Neural cell (in vitro differentiated cells): ENCODE measurements around the gene STEAP1B. TPM values are rescaled to one million over a fixed set of nuclear protein-coding genes. Genes with fewer than 3 reads are reported as not detected.

ENCODE experiments used
- H2AFZ ChIP-seq: fragments of 200-600, 300-800 bp; sonication (generic), shearing (Covaris generic); 2 replicates; pipeline ENCODE4 v1.6.0; 2014; ENCODE audit warnings: low read depth, mild to moderate bottlenecking, antibody characterized with exemption, low read length, moderate library complexity
- H3F3A ChIP-seq: fragments of 200-600 bp; shearing (Covaris generic); 2 replicates; pipeline ENCODE4 v1.6.1; 2016; ENCODE audit warnings: mild to moderate bottlenecking, moderate library complexity, mixed read lengths, antibody characterized with exemption, low read length; ENCODE audit not compliant: insufficient read depth, poor library complexity, severe bottlenecking
- H3K27ac ChIP-seq: fragments of 200-600, 300-800 bp; sonication (generic), shearing (Covaris generic); 2 replicates; pipeline ENCODE4 v1.5.1; 2014; ENCODE audit warnings: mild to moderate bottlenecking, low read length, moderate library complexity
- H3K27me3 ChIP-seq: fragments of 300-800, 200-600 bp; sonication (generic), shearing (Covaris generic); 2 replicates; pipeline ENCODE4 v1.6.0; 2014; ENCODE audit warnings: mild to moderate bottlenecking, low read depth, low read length, moderate library complexity; ENCODE audit not compliant: insufficient read depth
- H3K36me3 ChIP-seq: fragments of 300-800, 200-600 bp; sonication (generic), shearing (Covaris generic); 2 replicates; pipeline ENCODE4 v1.5.1; 2014; ENCODE audit warnings: mild to moderate bottlenecking, antibody characterized with exemption, low read length, moderate library complexity; ENCODE audit not compliant: insufficient read depth
- H3K4me2 ChIP-seq: fragments of 300-800, 200-600 bp; sonication (generic), shearing (Covaris generic); 2 replicates; pipeline ENCODE4 v1.6.0; 2014; ENCODE audit warnings: mild to moderate bottlenecking, low read length
- H3K4me3 ChIP-seq: fragments of 300-800, 200-600 bp; sonication (generic), shearing (Covaris generic); 2 replicates; pipeline ENCODE4 v1.5.1; 2014; ENCODE audit warnings: mild to moderate bottlenecking, low read length, moderate library complexity
- H3K79me2 ChIP-seq: fragments of 200-600 bp; shearing (Covaris generic); replicated peaks from 2 replicates; pipeline ENCODE4 v1.6.0; 2014; ENCODE audit warnings: mild to moderate bottlenecking, low read length, moderate library complexity; ENCODE audit not compliant: insufficient read depth
- H3K9ac ChIP-seq: fragments of 300-800, 200-600 bp; sonication (generic), shearing (Covaris generic); 2 replicates; pipeline ENCODE4 v1.6.1; 2016; ENCODE audit warnings: mild to moderate bottlenecking, low read length, mixed read lengths
- H3K9me2 ChIP-seq: fragments of 200-600 bp; shearing (Covaris generic); 2 replicates; pipeline ENCODE4 v1.6.1; 2016; ENCODE audit warnings: mild to moderate bottlenecking, low read length, mixed read lengths; ENCODE audit not compliant: insufficient read depth
- H3K9me3 ChIP-seq: fragments of 200-600, 300-800 bp; sonication (generic), shearing (Covaris generic); 2 replicates; pipeline ENCODE4 v1.6.1; 2016; ENCODE audit warnings: mild to moderate bottlenecking, mixed run types, low read length, moderate library complexity, mixed read lengths
- H4K20me1 ChIP-seq: fragments of 200-600 bp; shearing (Covaris generic); 2 replicates; pipeline ENCODE4 v1.6.1; 2016; ENCODE audit warnings: mild to moderate bottlenecking, mixed run types; ENCODE audit not compliant: insufficient read depth
- EP300 ChIP-seq: fragments of 450-650 bp; conservative IDR thresholded peaks from 2 replicates; pipeline ENCODE4 v1.6.1; 2014; ENCODE audit warnings: antibody characterized with exemption, mild to moderate bottlenecking, moderate library complexity; ENCODE audit not compliant: poor library complexity, severe bottlenecking
- EZH2 ChIP-seq: fragments of 200-600, 300-800 bp; shearing (Covaris generic), sonication (generic); IDR thresholded peaks from 2 replicates; pipeline ENCODE4 v1.6.1; 2014; ENCODE audit warnings: antibody characterized with exemption, low read length, borderline replicate concordance, mild to moderate bottlenecking; ENCODE audit not compliant: insufficient read depth, poor library complexity, severe bottlenecking
- MXI1 ChIP-seq: fragments of 450-650 bp; conservative IDR thresholded peaks from 2 replicates; pipeline ENCODE4 v1.6.1; 2014; ENCODE audit warnings: antibody characterized with exemption, mild to moderate bottlenecking; ENCODE audit not compliant: poor library complexity, severe bottlenecking
- POLR2AphosphoS5 ChIP-seq: IDR thresholded peaks from 2 replicates; pipeline ENCODE4 v1.6.1; 2012
- RAD21 ChIP-seq: fragments of 450-650 bp; conservative IDR thresholded peaks from 2 replicates; pipeline ENCODE4 v1.6.1; 2014; ENCODE audit warnings: antibody characterized with exemption, mild to moderate bottlenecking, moderate library complexity
- SMC3 ChIP-seq: fragments of 450-650 bp; conservative IDR thresholded peaks from 2 replicates; pipeline ENCODE4 v1.6.1; 2014; ENCODE audit warnings: antibody characterized with exemption, mild to moderate bottlenecking, moderate library complexity; ENCODE audit not compliant: poor library complexity
- TAF1 ChIP-seq: IDR thresholded peaks from 2 replicates; pipeline ENCODE4 v1.6.1; 2012; ENCODE audit warnings: low read depth
- polyA plus RNA-seq: library from polyadenylated mRNA; depleted of rRNA; stranded (reverse); fragments of >200 nt; gene quantifications from 2 replicates; pipeline ENCODE4 v1.2.3, GENCODE V29; 2014
- TF ChIP-seq, protein P1 (sequence below): fragments of 450-650 bp; IDR thresholded peaks from 2 replicates; pipeline ENCODE4 v1.5.1; 2014; ENCODE audit warnings: antibody characterized with exemption, mild to moderate bottlenecking, moderate library complexity; ENCODE audit not compliant: poor library complexity, severe bottlenecking
- TF ChIP-seq, protein P2 (sequence below): IDR thresholded peaks from 2 replicates; pipeline ENCODE4 v1.6.1; 2012; ENCODE audit warnings: borderline replicate concordance

Gene STEAP1B
- polyA plus RNA-seq, 1 donor from 2014 or later = 0.51 TPM

DNA sequence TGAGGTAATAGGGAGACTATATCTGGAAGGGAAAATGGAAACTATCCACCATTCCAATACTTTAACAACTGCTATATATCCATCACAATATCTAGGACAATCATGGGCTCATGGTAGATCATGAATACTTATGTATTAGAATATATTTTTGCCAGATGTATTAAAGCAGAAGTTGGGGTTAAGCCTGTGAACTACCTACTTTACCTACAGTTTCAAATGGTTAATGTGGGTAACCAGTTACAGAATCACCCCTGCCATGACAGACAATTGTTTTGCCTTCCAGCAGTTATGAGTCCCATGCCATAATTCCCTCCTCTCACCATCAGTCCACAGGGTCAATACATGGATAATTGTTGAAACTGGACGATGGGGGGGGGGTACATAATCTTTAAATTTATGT, 113.1 kb downstream of the STEAP1B start:
- no peaks in the 10 kb centered on the region for H3F3A ChIP-seq
- H3K4me3 ChIP-seq = no peak overlapping the region
- no peak for TF ChIP-seq MXI1
- TF ChIP-seq, protein P1, sequence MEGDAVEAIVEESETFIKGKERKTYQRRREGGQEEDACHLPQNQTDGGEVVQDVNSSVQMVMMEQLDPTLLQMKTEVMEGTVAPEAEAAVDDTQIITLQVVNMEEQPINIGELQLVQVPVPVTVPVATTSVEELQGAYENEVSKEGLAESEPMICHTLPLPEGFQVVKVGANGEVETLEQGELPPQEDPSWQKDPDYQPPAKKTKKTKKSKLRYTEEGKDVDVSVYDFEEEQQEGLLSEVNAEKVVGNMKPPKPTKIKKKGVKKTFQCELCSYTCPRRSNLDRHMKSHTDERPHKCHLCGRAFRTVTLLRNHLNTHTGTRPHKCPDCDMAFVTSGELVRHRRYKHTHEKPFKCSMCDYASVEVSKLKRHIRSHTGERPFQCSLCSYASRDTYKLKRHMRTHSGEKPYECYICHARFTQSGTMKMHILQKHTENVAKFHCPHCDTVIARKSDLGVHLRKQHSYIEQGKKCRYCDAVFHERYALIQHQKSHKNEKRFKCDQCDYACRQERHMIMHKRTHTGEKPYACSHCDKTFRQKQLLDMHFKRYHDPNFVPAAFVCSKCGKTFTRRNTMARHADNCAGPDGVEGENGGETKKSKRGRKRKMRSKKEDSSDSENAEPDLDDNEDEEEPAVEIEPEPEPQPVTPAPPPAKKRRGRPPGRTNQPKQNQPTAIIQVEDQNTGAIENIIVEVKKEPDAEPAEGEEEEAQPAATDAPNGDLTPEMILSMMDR = no peak
- TF ChIP-seq, protein P2, sequence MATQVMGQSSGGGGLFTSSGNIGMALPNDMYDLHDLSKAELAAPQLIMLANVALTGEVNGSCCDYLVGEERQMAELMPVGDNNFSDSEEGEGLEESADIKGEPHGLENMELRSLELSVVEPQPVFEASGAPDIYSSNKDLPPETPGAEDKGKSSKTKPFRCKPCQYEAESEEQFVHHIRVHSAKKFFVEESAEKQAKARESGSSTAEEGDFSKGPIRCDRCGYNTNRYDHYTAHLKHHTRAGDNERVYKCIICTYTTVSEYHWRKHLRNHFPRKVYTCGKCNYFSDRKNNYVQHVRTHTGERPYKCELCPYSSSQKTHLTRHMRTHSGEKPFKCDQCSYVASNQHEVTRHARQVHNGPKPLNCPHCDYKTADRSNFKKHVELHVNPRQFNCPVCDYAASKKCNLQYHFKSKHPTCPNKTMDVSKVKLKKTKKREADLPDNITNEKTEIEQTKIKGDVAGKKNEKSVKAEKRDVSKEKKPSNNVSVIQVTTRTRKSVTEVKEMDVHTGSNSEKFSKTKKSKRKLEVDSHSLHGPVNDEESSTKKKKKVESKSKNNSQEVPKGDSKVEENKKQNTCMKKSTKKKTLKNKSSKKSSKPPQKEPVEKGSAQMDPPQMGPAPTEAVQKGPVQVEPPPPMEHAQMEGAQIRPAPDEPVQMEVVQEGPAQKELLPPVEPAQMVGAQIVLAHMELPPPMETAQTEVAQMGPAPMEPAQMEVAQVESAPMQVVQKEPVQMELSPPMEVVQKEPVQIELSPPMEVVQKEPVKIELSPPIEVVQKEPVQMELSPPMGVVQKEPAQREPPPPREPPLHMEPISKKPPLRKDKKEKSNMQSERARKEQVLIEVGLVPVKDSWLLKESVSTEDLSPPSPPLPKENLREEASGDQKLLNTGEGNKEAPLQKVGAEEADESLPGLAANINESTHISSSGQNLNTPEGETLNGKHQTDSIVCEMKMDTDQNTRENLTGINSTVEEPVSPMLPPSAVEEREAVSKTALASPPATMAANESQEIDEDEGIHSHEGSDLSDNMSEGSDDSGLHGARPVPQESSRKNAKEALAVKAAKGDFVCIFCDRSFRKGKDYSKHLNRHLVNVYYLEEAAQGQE = no peak
- no peak for TF ChIP-seq EP300
- TF ChIP-seq SMC3 = no peak
- TF ChIP-seq POLR2AphosphoS5 = no peak
- no peak for TF ChIP-seq EZH2
- TF ChIP-seq RAD21 = no peak
- TF ChIP-seq TAF1 = no peak
- no peaks in the 10 kb centered on the region for H4K20me1 ChIP-seq
- H2AFZ ChIP-seq = no peak overlapping the region
- H3K9ac ChIP-seq = no peak overlapping the region
- no peaks in the 10 kb centered on the region for H3K27me3 ChIP-seq
- H3K9me2 ChIP-seq = no peaks in the 10 kb centered on the region
- no peaks in the 10 kb centered on the region for H3K79me2 ChIP-seq
- H3K4me2 ChIP-seq = no peak overlapping the region
- H3K36me3 ChIP-seq = no peaks in the 10 kb centered on the region
- H3K9me3 ChIP-seq = no peaks in the 10 kb centered on the region
- H3K27ac ChIP-seq = no peak overlapping the region

DNA sequence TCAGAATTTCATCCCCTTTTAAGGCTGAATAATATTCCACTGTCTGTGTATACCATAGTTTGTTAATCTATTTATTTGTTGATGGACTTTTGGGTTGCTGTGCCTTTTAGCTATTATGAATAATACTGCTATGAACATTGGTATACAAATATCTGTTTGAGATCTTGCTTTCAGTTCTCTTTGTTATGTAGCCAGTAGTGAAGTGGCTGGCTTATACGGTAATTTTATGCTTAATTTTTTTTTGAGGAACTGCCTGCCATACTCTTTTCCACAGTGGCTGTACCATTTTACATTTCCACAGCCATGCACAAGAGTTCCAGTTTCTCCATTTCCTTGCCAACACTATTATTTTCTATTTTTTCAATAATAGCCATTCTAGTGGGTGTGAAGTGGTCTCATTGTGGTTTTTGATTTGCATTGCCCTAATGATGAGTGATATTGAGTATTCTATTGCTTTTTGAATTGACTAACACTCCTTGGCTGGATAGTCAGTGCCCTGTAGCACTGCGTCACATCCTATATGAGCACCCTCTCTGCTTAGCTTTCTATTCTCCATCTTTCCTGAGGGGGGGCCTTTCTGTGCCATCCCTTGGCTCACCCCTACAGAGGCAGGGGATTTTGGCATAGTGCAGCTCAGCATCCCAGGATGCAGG, 113.7 kb downstream of the STEAP1B start:
- Histone ChIP-seq H3K9ac (no peak overlapping the region), H3K4me2 (no peak overlapping the region), H4K20me1 (no peaks in the 10 kb centered on the region), H2AFZ (no peak overlapping the region), H3K27me3 (no peaks in the 10 kb centered on the region), H3K36me3 (no peaks in the 10 kb centered on the region), H3F3A (no peaks in the 10 kb centered on the region), H3K9me3 (no peaks in the 10 kb centered on the region), H3K4me3 (no peak overlapping the region), H3K79me2 (no peaks in the 10 kb centered on the region), H3K9me2 (no peaks in the 10 kb centered on the region), H3K27ac (no peak overlapping the region)
- TF ChIP-seq RAD21 (no peak), EP300 (no peak), TAF1 (no peak), SMC3 (no peak), POLR2AphosphoS5 (no peak), EZH2 (no peak), MXI1 (no peak)
- TF ChIP-seq, protein P2 = no peak
- TF ChIP-seq, protein P1 = no peak
